ENCODE measurements around the gene HPS5.

The HPS5 gene

DNA sequence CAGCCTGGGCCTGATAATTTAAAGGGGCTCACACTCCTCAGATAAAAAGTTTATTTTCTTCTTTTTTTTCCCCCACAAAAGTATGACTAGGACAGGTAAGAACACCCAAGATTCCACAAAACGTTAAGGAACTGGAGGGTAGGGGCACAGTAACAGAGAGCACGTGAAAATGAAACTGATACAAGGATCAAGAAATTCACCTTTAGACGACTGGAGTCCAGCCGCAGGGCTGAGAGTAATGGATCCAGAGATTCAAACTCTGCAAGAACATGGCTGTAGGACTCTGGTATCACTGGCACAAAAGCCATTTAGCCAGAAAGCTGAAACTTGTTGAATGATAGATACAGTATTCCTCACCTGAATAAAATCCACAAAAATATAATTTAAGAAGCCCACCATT lies 4.4 kb downstream of the HPS5 start:
- DNase-seq (ENCODE audit: low read depth) = no peak

DNA sequence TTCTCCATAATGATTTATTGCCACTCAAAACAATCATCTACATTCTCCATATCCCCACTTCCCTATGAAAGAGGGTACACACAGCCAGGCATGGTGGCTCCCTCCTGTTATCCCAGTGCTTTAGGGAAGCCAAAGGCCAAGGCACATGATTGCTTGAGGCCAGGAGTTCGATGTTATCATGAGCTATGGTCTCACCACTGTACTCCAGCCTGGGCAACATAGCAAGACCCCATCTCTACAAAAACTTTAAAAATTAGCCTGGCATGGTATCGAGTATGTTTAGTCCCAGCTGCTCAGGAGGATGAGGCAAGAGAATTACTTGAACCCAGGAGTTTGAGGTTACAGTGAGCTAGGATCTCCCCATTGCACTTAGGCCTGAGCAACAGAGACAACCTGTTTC lies 6.0 kb downstream of the HPS5 start:
- DNase-seq (ENCODE audit: low read depth) = no peak

DNA sequence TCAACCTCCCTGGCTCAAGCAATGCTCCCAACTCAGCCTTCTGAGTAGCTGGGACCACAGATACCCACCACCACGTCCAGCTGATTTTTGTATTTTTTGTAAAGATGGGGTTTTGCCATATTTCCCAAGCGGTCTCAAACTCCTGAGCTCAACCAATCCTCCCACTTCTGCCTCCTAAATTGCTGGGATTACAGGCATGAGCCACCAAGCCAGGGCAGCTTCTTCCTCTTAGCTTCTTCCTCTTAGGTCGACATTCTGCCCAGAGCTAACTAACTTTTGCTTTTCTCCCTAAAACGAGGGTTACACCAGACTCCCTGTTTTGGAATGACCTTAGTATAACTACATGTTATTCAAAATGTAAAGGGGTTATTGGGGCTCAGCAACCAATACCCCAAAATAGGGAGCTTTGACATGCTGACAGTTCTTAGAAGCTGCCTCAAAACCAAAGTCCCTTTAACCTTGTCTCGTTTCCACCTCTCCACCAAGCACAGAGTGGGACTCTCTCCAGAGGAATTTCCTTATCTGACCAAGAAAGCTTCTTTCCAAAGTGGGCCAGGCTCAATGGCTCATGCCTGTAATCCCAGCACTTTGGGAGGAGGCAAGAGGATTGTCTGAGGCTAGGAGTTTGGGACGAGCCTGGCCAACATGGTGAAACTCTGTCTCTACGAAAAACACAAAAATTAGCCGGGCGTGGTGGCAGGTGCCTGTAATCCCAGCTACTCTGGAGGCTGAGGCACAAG lies 7.0 kb downstream of the HPS5 start:
- DNase-seq (ENCODE audit: low read depth) = no peak

DNA sequence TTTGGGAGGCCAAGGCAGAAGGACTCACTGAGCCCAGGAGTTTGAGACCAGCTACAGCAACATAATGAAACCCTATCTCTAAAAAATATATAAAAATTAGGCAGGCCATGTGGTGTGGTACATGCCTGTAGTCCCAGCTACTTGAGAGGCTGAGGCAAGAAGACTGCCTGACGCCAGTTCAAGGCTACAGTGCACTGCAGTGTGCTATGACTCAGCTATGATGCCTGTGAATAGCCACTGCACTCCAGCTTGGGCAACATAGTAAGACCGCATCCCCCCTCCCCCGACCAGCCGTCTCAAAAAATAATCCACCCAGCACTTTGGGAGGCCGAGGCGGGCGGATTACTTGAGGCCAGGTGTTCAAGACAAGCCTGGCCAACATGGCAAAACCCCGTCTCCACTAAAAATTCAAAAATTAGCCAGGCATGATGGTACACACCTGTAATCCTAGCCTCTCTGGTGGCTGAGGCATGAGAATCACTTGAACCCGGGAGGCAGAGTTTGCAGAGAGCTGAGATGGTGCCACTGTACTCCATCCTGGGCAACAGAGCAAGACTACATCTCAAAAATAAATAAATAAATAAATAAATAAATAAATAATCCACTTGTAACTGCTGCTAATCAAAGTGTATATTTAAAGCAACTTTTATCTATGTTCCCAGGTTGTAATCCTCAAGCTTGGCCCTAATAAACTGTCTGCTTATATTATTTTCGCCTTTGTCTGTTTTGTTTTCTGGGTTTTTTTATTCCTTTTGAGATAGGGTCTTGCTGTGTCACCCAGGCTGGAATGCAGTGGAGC lies 7.8 kb downstream of the HPS5 start:
- peak; percentile 30 for DNase-seq (ENCODE audit: low read depth)

DNA sequence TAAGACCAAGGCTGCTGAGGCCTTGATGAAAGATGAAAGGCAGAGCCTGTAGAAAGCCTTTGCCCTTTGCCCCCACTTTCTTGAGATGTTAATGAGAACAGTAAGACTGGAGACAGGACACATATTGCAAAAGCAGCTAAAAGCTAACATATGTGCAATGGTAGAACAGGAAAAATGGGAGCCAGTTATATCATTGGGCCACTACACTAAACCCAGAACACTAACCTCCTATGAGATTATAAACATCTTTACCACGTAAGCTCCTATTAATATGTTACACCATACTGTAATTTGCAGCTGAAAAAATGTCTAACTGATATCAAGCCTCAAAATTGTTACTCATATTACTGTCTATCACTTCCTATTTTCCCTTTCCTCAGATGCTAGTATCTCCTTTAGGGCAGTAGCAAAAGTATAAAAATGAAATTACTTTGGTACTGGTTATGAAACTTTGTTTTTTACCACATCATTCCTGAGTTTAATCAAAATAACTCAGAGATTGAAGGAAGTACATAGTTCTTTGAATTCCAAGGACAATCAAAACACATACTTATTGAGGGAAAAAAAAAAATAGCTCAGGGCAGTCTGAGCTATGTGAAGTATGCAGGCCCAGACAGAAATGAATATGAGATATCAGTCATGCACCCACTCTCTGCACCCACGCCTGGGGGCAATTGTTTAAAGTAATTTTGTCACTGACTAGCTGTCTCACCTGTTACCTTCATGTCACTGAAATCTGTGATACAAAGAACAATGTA lies 9.1 kb downstream of the HPS5 start:
- peak; percentile 51 for DNase-seq (ENCODE audit: low read depth)

DNA sequence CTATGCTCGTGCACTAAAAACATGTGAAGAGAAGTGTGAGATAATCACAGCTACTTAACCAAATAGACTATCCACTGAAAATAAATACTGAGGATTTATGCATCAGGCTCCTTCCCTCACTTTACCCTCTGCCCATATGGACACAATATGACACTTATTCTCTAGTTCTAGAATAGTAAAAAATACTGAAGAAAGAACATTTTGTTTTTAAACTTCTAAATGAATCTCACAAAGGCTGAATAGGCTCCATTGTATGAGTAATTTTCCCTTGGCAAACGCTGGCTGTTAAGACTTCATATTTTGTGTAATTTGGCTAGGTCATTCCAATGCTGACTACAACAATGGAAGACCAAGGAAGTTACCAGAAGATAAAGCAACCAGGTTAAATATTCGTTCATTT lies 9.9 kb downstream of the HPS5 start:
- DNase-seq (ENCODE audit: low read depth) = no peak

DNA sequence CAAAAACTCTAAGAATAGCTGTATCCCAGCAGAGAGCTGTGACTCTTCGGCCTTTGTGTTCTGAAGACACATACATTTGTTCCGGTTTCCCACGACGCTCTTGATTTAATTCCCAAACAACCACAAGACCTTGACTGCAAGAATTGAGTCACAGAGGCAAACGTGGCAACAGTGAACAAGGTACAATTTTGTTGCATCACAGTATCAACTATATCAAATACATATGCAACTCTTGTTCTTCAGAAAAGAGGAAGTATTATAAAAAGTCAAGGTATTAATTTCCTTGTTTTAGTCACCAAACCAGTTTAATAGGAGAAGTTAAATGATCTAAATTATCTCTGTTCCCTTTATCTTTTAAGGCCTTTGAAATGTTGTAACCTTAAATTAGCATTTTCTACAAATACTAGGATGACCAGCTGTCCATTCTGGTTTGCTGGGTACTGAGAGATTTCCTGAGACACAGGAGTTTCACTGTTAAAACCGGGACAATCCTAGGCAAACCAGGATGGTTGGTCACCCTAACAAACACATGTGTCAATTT lies 11.1 kb downstream of the HPS5 start:
- DNase-seq (ENCODE audit: low read depth) = peak; percentile 60

DNA sequence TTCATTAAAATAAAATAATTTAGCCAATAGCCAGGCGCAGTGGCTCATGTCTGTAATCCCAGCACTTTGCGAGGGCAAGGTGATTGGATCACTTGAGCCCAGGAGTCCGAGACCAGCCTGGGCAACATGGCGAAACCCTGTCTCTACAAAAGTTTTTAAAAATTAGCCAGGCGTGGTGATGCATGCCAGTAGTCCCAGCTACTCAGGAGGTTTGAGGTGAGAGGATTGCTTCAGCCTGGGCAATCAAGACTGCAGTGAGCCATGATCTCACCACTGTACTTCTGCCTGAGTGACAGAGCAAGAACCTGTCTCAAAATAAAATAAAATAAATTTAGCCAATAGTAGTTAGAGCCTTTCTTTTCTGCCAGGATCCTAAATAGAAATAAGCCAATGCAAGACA lies 12.2 kb downstream of the HPS5 start:
- DNase-seq (ENCODE audit: low read depth) = no peak

DNA sequence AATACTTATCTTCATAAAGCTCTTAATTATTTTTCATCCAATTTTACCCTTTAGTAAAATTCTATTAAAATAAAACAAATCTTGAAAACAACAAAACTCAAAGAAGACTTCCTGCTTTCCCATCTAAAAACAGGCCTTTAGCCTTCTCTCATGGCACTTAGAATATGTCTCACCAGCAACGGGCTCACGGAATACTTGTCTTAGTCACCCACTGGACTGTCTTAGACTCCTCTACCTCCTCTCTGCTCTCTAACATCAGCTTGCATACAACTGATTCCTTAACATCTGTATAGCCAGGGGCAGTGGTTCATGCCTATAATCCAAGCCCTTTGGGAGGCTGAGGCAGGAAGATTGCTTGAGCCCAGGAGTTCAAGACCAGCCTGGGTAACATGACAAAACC lies 13.7 kb downstream of the HPS5 start:
- DNase-seq (ENCODE audit: low read depth) = no peak

DNA sequence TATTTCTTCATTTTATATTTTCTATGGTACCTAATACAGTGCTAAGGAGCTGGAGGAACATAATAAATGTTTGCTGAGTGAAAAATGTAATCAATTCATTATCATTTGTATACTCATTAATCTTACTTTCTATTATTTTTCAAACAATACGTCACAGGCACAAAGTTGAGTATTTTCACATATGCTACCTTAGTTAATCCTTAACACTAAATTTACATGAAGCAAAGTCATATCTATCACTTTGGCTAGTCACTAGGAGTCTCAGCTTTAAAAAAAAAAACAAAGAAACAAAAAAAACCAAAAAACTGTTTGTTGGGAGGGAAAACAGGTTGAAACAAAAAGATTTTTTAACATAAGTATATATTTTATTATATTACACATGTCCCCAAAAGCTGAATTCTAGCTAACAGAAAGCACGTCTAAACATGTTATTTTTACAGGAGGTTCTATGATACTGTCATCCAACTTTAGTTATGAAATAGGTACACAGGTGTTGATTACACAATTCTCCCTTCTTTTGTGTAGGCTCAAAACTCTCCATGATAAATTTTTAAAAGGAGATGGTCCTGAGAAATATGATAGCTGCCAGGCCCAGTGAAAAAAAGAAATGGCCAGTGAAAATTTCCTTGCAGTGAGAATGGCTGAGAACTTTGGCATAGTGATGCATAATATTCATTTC lies 14.3 kb downstream of the HPS5 start:
- no peak for DNase-seq (ENCODE audit: low read depth)

DNA sequence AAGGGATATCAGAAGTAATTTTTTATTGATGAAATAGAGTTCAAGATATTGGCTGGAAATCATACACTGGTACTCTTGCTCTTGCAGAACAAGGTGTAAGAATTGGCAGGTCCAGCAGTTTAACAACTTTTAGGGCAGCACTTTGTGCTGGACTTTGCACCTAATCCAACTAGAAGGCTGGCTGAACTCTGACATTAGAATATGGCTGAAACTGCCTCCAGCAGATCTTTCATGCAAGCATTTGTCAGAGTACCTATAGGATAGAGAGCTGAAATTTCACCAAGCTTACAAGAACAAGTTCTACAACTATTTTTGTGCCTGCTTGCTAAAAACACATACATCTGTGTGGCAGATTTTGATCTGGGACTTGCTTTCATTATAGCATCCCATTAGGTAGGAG lies 17.2 kb downstream of the HPS5 start:
- no peak for DNase-seq (ENCODE audit: low read depth)

DNA sequence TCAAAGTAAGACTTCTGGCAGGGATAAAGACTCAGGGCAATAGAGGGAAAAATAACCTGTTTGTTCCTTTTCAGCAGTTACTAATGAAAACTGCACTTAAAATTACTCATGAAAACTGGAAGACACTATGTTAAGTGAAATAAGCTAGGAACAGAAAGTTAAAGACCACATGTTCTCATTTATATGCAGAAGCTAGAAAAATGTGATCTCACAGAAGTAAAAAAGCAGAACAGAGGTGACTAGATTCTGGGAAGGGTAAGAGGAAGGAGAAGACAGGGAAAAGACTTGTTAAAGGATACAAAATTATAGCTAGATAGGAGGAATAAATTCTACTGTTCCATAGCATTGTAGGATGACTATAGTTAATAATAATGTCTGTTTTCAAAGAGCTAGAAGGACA lies 22.2 kb downstream of the HPS5 start:
- DNase-seq (ENCODE audit: low read depth) = no peak

DNA sequence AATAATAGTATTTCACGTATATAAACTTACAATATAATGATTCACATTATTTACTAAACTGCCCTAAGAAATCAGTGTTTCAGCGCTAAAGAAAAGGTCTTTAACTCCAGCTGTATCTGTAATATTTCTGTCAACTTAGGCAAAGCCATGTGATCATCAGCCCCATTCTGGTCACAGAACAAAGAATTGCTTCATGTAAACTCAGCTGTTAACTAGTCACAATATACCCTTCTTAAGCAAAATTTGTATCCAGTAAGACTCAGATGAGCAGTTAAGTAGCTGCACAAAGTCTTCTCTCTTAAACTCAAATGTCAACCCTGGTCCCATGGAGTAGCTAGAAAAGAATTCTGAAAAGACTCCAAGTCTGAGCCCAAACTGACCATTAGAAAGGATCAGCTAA lies 26.6 kb downstream of the HPS5 start:
- DNase-seq (ENCODE audit: low read depth) = no peak

DNA sequence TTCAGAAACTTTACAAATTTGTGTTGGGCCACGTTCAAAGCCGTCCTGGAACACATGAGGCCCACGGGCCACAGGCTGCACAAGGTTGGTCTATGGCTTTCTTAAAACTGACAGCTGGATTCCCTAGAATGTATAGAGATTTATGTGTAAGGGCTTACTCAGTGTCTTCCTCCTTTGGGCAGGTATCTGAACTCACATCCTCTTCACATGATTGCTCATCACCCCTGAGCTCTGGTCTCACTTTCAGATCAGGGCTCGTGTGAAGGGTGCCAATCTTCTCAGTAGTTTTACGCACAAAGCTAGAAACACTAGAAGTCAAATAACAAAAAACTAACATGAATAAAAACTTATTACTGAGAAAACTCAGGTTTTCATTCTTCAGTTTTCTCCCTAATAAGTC lies 27.1 kb downstream of the HPS5 start:
- DNase-seq (ENCODE audit: low read depth) = no peak

DNA sequence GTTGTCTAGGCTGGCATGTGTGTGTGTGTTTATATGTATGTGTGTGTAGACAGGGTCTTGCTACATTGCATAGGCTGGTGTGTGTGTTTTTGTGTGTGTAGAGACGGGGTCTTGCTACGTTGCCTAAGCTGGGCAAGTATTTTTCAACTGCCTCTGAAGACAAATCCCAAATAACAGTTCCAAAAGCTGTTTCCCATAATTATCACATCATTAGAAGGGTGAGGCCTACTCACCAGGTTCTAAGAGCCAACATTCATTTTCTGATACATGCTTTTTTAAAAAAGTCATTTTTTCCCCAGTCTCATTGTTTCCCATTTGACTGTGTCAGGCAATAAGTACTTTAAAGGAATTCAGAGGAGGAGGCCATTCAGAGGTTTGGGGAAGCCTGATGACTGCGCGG lies 33.0 kb downstream of the HPS5 start:
- no peak for DNase-seq (ENCODE audit: low read depth)

DNA sequence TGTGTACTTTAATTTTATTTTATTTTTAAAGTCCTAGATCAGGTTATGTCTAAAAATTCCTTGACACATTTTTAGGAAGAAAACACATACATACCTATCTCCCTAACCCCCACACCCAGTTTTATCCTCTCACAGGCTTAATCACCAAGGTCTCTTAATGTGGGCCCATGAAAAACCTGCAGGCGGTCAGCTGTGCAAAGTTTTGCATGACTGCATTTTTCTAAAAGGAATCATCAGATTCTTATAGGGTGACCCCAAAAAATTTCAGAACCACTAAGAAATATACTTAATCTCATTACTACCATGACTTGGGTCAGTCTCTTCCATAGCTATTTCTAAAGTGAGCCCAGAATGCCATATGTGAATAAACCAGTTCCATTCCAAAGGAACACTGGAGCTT lies 36.1 kb downstream of the HPS5 start:
- no peak for DNase-seq (ENCODE audit: low read depth)

DNA sequence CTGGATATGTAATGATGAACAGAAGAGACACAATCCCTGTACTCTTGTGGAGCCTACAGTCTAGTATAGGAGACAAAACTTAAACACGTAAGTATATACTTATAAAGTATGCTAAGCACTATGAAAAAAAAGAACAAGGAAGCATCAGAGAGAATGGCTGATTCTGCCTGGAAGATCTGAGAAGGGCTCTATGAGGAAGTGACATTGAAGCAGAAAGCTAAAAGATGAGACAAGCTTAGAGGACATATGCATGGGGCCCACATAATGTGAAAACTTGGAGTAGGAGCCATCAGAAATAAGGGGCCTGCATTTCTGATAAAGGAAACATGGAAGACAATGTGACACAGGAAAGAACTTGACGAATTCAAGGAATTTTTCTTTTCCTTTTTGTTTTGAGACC lies 39.3 kb downstream of the HPS5 start:
- DNase-seq (ENCODE audit: low read depth) = no peak

DNA sequence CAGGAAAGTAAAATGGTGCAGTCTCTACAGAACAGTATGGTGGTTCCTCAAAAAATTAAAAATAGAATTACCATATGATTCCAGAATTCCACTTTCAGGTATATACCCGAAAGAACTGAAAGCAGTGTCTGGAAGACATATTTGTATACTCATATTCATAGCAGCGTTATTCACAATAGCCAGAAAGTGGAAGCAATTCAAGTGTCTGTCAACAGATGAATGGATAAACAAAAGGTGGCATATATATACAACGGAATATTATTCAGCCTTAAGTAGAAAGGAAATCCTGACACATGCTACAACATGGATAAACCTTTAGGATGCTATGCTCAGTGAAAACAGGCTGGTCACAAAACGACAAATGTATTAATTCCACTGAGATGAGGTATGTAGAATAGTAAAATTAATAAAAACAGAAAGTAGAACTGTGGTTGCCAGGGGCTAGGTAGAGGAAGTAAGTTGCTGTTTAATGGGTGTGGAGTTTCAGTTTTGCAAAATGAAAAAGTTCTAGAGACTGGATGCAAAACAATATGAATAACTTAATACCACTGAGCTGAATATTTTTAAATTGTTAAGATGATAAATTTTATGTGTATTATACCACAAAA lies 41.4 kb downstream of the HPS5 start:
- DNase-seq (ENCODE audit: low read depth) = no peak

DNA sequence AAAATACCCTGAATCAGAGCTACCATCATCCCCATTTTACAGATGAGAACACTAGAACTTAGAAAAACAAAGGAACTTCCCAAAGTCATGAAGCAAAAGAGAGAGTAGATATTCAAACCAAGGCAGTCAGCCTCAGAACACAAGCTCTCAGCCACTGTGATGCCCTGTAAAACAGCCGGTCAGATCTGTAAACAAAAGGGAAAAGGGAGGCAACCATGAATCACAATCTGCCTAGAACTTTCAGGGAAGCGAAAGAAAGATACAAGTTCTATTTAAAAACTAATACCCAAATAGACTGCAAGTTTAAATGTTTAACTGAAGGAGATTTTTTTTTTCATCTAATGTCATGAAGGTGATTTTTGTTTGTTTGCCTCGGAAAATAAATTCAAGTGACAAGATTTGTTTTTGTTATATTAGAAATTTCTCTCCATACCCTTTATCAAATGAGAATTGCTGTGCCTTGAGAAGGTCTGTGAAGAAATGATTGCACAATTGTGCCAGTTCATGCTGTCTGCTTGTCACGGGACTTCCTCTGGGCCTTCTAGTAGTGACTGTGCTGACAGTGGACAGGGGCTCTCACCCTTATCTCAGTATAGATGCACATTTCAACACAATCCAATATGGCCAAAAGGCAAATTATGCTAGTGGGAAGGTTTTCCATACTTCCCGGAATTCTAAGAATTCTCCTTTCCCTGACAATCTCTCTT lies 44.2 kb downstream of the HPS5 start:
- DNase-seq (ENCODE audit: low read depth) = no peak

DNA sequence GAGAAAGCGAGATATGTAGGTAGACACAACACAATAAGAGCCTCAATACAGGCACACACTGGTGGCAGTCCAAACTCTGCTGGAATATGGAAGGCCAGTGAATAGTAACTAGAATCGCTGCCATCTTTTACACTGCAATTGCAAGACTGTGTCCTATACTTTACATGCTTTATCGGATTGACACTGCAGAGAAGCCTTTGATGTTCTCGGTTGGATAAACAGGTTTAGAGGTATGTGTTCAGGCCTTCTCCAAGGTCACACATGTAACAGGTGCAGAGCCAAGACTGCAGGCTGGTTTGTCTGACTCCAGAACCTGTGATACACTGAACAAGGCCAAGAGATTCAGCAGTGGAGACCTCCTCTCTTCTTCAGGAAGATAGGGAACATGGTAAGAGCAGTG lies 50.7 kb downstream of the HPS5 start:
- no peak for DNase-seq (ENCODE audit: low read depth)

DNA sequence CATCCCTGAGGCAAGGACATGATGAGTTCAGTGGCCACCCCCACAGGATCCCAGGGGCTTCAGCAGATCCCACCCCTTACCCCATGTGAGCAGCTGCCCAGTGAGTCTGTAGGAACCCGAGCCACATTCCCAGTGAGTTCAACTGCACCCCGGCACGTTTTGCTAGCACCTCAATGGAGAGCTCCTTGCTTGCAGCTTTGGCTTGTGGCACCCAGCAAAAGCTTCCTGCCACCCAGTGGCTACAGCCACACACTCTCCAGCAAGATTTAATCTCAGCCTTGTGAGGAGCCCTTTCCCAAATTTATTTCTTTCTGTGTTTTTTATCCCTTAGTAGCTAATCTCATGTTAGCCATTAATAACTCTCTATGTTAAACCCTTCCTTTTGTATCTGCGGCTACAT lies 51.8 kb downstream of the HPS5 start:
- no peak for DNase-seq (ENCODE audit: low read depth)

Measured in non-pigmented ciliary epithelial cell (primary cell).